ENCODE data around the gene EMC10.

The EMC10 gene

DNA sequence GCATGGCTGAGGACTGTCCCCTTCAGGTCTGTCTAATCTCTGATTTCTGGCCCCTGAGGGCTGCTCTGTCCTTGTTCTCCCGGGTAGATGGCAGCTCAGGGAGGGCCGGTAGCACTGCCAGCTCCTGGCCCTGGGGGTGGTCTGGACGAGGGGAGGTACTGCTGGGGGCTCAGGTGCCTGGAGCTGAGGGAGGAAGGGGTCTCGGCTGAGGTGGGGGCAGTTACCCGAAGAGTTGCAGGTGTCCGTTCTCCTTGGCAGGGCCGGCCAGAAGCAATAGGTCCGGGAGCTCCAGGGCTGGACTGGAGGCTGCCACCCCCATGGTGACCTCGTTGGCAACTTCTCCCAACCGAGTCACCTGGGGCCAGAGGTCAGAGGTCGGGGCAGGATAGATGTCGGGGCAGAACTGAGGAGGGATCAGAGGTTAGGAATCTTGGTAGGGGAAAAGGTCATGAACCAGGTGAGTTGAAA, 1.2 kb upstream of the EMC10 start:
- Histone ChIP-seq H3K4me3 (ENCODE audit: low read depth, low read length) (no peak overlapping the region), H3K36me3 (peaks cover 5% of the 10 kb centered on the region)
- TF ChIP-seq, protein P1, sequence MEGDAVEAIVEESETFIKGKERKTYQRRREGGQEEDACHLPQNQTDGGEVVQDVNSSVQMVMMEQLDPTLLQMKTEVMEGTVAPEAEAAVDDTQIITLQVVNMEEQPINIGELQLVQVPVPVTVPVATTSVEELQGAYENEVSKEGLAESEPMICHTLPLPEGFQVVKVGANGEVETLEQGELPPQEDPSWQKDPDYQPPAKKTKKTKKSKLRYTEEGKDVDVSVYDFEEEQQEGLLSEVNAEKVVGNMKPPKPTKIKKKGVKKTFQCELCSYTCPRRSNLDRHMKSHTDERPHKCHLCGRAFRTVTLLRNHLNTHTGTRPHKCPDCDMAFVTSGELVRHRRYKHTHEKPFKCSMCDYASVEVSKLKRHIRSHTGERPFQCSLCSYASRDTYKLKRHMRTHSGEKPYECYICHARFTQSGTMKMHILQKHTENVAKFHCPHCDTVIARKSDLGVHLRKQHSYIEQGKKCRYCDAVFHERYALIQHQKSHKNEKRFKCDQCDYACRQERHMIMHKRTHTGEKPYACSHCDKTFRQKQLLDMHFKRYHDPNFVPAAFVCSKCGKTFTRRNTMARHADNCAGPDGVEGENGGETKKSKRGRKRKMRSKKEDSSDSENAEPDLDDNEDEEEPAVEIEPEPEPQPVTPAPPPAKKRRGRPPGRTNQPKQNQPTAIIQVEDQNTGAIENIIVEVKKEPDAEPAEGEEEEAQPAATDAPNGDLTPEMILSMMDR (IDR thresholded peaks at IDR 0.05; ENCODE audit: low read depth, low read length) = no peak

GRCh38 chr19:50475736-50476223, 527 bp upstream of the EMC10 start:
- Histone ChIP-seq H3K27me3 (no peaks in the 10 kb centered on the region), H3K4me1 (no peaks in the 10 kb centered on the region; the same call in 1 of the 2 replicates), H3K4me3 (ENCODE audit: low read depth, low read length) (no peak overlapping the region), H3K9me3 (no peaks in the 10 kb centered on the region), H3K36me3 (peaks cover 9% of the 10 kb centered on the region)
- DNase-seq = no peak
- TF ChIP-seq, protein P1 (IDR thresholded peaks at IDR 0.05; ENCODE audit: low read depth, low read length) = no peak

More for the DNA sequence above, 1.2 kb upstream of the EMC10 start:
- Histone ChIP-seq H3K27me3 (no peaks in the 10 kb centered on the region), H3K4me1 (no peaks in the 10 kb centered on the region; the same call in 1 of the 2 replicates), H3K9me3 (no peaks in the 10 kb centered on the region)
- DNase-seq = no peak

DNA sequence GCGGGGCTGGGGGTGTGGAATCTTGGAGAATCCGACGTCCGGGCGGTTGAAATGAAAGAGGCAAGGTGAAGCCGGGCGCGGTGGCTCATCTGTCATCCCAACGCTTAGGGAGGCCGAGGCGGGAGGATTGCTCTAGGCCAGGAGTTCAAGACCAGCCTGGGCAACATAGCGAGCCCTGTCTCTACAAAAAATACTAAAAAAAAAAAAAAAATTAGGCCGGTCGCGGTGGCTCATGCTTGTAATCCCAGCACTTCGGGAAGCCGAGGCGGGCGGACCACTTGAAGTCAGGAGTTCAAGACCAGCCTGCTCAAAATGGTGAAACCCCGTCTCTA, 566 bp downstream of the EMC10 start:
- Histone ChIP-seq H3K4me3 (ENCODE audit: low read depth, low read length) (peak overlapping the region; percentile 85), H3K27me3 (no peaks in the 10 kb centered on the region), H3K4me1 (no peaks in the 10 kb centered on the region; the same call in 1 of the 2 replicates), H3K9me3 (no peaks in the 10 kb centered on the region), H3K36me3 (peaks cover 9% of the 10 kb centered on the region)
- TF ChIP-seq, protein P1 (IDR thresholded peaks at IDR 0.05; ENCODE audit: low read depth, low read length) = no peak
- no peak for DNase-seq

DNA sequence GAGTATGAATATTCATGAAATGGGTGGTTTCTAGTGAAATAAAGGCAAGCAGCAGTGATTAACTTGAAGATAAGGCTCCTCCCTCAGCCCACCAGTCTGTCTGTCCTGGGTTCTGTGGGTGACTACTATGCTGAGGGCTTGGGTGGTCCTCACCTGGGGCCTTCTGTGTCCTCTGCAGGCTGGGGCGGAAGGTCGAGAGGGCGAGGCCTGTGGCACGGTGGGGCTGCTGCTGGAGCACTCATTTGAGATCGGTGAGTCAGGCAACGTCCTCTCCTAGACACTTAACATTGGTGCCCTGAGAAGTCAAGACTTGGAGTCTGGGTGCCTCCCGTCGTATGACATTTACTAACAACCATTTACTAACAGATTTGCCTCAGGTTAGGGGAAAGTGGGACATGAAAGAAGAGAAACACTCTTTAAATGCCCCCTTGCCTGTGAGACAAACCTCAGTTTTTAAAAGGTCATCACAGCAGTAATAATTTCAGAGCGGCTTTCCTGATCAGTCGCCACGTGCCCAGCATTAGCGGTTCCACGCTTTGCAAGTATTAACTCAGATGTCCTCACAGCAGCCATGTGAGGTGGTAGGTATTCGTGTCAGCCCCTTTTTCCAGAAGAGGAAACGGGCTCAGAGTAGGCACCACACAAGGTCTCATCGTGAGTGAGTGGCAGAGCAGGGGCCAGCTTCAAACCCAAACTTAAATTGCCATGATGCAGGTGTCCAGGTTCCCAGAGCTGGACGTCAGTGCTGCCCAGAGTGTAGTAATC, 1.6 kb downstream of the EMC10 start:
- H3K4me1 ChIP-seq = no peaks in the 10 kb centered on the region; the same call in 1 of the 2 replicates
- H3K36me3 ChIP-seq = peaks cover 9% of the 10 kb centered on the region
- no peaks in the 10 kb centered on the region for H3K27me3 ChIP-seq
- TF ChIP-seq, protein P1 (IDR thresholded peaks at IDR 0.05; ENCODE audit: low read depth, low read length) = no peak
- no peak overlapping the region for H3K4me3 ChIP-seq (ENCODE audit: low read depth, low read length)
- no peaks in the 10 kb centered on the region for H3K9me3 ChIP-seq
- DNase-seq = no peak

GRCh38 chr19:50478901-50479715, 2.8 kb downstream of the EMC10 start:
- peaks cover 9% of the 10 kb centered on the region for H3K36me3 ChIP-seq
- TF ChIP-seq, protein P1 (IDR thresholded peaks at IDR 0.05; ENCODE audit: low read depth, low read length) = peak; percentile 92
- DNase-seq = peak; percentile 81
- H3K9me3 ChIP-seq = no peaks in the 10 kb centered on the region
- H3K4me1 ChIP-seq = no peaks in the 10 kb centered on the region; the same call in 1 of the 2 replicates
- no peak overlapping the region for H3K4me3 ChIP-seq (ENCODE audit: low read depth, low read length)
- no peaks in the 10 kb centered on the region for H3K27me3 ChIP-seq

Measured in BE2C (cell line).